Spleen (tissue), 7 donors: Measurements from ENCODE around the gene HJURP.

ENCODE experiments used
- POLR2A ChIP-seq, 3 donors: fragments of 450-650 bp; IDR thresholded peaks; one replicate each; pipeline ENCODE4 v1.5.1; 2017; ENCODE audit warnings: antibody characterized with exemption in 3 of 3, mild to moderate bottlenecking in 1 of 3
- TF ChIP-seq, protein P1 (sequence below), 11 experiments: fragments of 200-600 bp in 7 of 11; fragments of 450-650 bp in 4 of 11; sonication (generic) in 4 of 11; IDR thresholded peaks in 8 of 11; conservative IDR thresholded peaks in 3 of 11; 1 replicate in 7 of 11; 2 replicates in 4 of 11; pipeline versions ENCODE4 v1.4.0 to v1.8.0; 2016 to 2021; ENCODE audit warnings: antibody characterized with exemption in 11 of 11, inconsistent platforms in 4 of 11, mild to moderate bottlenecking in 1 of 11
- donor health status: DM: no; HTN: no; CAD: no; lungs with moderate emphysema.
- donor health status: DM: no; HTN: no; CAD: no.
- donor health status: DM: no; HTN: no; CAD: no.

DNA sequence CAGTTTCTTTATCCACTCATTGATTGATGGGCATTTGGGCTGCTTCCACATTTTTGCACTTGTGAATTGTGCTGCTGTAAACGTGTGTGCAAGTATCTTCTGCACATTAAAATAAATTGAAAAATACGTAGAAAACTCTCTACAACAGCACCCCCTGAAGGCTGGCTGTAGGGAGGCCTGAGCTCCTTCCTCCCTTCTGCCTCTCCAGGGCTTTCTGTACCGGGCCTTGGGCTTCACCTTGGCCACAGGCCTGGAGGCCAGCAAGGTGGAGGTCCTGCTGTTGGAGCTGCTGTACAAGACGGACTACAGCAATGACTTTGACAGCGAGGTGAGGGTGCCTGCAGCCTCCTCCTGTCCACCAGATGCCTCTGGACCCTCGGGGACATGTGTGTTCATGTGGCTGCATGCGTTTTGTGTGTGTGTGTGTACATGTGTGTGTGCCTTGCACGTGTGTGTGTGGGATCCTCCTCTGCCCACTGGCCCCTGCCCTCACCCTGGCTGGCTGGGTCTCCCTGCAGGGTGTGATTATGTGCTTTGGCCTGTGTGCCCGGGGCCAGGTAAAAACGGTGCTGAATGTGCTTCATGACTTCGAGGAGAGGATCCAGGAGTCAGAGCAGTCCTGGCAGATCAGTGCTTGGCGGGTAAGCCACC, 47.0 kb downstream of the HJURP start:
- TF ChIP-seq, protein P1, sequence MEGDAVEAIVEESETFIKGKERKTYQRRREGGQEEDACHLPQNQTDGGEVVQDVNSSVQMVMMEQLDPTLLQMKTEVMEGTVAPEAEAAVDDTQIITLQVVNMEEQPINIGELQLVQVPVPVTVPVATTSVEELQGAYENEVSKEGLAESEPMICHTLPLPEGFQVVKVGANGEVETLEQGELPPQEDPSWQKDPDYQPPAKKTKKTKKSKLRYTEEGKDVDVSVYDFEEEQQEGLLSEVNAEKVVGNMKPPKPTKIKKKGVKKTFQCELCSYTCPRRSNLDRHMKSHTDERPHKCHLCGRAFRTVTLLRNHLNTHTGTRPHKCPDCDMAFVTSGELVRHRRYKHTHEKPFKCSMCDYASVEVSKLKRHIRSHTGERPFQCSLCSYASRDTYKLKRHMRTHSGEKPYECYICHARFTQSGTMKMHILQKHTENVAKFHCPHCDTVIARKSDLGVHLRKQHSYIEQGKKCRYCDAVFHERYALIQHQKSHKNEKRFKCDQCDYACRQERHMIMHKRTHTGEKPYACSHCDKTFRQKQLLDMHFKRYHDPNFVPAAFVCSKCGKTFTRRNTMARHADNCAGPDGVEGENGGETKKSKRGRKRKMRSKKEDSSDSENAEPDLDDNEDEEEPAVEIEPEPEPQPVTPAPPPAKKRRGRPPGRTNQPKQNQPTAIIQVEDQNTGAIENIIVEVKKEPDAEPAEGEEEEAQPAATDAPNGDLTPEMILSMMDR (IDR thresholded peaks at IDR 0.05 in 8 of 11, conservative IDR thresholded peaks at IDR 0.05 in 3 of 11): no peak
- TF ChIP-seq POLR2A (IDR thresholded peaks at IDR 0.05): no peak
